HG03378 (cell line): ENCODE data around the gene DNAJC19.

Source experiments
- ATAC-seq: cut with Tn5 transposase; IDR thresholded peaks from one replicate; pipeline ENCODE4 v1.9.1; 2021; ENCODE audit warnings: mild to moderate bottlenecking, moderate library complexity; ENCODE audit not compliant: unreplicated experiment

DNAJC19 gene

DNA sequence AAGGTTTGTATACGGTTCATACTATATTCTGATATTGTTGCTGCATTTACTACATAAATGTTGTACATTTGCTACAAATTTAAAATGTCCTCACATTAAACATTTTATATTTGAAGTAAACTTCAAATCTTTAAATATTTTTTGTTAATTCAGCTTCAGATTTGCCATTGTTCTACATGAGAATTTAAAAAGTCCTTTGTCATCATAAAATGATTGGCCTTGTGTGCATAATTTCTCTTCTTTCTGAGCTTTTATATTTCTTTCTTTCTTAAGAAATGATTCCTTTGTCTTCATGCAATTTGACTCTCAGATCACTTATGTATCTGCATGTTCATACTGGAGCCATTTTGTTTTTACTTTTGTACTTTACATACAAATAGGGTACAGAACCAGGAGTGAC lies 28.0 kb downstream of the DNAJC19 start:
- ATAC-seq, result no peak

DNA sequence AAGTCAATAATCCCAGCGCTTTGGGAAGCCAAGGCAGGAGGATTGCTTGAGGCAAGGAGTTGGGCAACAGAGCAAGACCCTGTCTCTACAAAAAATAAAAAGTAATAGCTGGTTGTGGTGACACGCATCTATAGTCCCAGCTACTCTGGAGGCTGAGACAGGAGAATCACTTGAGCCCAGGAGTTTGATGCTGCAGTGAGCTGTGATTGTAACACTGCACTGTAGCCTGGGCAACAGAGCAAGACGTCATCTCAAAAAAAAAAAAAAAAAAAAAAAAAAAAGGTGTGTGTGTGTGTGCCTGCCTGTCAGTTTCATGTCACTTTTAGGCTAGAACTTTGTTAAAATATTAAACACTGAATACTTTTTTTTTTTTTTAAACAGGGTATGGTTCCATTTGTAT lies 28.4 kb downstream of the DNAJC19 start:
- ATAC-seq, result no peak

DNA sequence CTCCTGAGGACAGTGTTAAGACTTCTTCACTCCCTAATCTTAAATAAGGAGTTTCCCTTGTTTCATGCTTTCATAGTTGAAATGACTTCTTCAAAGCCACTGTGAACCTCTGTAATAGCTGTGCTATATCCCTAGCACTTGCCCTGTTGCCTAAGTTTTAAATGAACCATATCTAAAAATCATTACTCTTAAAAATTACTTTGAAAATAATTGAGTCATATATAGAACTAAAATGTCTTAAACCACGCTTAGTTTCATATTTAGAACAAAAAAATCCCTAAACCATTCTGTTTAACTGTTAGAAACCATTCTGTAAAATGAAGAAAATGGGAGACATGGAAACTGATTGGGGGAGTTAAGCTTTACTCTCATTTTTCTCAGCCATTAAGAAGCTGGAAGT lies 29.8 kb downstream of the DNAJC19 start:
- peak; percentile 41 for ATAC-seq

DNA sequence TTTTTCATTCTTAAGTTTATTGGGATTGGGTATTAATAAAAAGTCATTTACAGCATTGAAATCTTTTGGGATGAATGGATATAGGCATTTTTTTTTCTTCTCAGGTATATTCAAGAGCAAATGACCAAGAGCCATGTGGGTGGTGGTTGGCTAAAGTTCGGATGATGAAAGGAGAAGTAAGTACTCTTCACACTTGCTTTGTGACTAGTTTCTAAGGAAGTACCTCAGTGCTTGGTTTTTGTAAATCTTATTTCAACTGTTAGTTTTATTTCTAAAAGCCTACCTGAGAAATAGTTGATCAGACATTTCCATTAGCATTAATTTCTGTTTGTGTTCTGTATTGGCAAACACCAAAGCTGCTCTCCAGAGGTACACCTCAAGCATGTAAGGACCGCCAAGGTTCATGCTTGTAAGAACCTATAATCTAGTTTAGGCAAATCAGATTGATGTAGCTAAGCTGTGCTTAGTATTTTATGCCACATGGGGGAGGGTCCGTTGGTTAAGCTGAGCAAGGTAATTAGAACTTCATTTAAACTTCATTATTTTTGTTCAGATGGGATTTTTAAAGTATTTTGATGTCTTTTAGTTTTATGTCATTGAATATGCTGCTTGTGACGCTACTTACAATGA lies 41.7 kb downstream of the DNAJC19 start:
- peak; percentile 86 for ATAC-seq

GRCh38 chr3:180940826-180941225 lies 48.7 kb downstream of the DNAJC19 start:
- no peak for ATAC-seq

GRCh38 chr3:180934638-180935037 lies 54.9 kb downstream of the DNAJC19 start:
- ATAC-seq, result no peak
